ENCODE results near the gene TMEM212. TPM values are rescaled to one million over a fixed set of nuclear protein-coding genes. Genes with fewer than 3 reads are reported as not detected.

TMEM212 gene
- total RNA-seq, 4 donors from 2014 or later = not detected

DNA sequence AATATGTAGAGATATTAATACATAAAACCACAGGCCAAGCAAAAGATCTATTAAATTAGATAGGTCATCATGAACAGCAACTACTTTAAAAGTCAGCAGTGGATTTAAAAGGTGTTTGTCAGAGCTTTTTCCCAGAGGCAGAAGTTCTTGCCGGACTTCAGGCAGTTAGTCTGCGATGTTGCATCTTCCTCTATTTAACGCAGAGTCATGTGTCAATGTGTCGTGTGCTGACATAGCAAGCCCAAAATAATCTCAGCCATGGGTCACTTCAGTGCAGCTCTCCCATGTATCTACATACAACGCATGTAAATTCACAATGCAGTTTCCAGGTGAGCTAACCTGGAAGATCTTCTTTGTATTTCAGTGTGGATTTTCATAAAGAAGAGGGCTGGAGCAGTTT lies 8.0 kb upstream of the TMEM212 start:
- no peak for ATAC-seq
- Histone ChIP-seq H3K36me3 (no peaks in the 10 kb centered on the region), H3K9me3 (no peaks in the 10 kb centered on the region), H3K4me3 (no peak overlapping the region), H3K4me1 (peaks cover 2 to 46% (median 9%) of the 10 kb centered on the region in 3 donors), H3K27me3 (no peaks in the 10 kb centered on the region), H3K27ac (peak overlapping the region in 1 of 4 donors; percentile 24)
- WGBS, 2 donors (ENCODE audit: low coverage in 1 of 2) = 75 to 89% methylated on average over 4 to 5 of the region's 5 CpGs
- no peak for TF ChIP-seq POLR2A (IDR thresholded peaks at IDR 0.05)
- TF ChIP-seq EP300 (IDR thresholded peaks at IDR 0.05) = no peak
- TF ChIP-seq POLR2AphosphoS5 (IDR thresholded peaks at IDR 0.05) = no peak
- TF ChIP-seq, protein P1, sequence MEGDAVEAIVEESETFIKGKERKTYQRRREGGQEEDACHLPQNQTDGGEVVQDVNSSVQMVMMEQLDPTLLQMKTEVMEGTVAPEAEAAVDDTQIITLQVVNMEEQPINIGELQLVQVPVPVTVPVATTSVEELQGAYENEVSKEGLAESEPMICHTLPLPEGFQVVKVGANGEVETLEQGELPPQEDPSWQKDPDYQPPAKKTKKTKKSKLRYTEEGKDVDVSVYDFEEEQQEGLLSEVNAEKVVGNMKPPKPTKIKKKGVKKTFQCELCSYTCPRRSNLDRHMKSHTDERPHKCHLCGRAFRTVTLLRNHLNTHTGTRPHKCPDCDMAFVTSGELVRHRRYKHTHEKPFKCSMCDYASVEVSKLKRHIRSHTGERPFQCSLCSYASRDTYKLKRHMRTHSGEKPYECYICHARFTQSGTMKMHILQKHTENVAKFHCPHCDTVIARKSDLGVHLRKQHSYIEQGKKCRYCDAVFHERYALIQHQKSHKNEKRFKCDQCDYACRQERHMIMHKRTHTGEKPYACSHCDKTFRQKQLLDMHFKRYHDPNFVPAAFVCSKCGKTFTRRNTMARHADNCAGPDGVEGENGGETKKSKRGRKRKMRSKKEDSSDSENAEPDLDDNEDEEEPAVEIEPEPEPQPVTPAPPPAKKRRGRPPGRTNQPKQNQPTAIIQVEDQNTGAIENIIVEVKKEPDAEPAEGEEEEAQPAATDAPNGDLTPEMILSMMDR (IDR thresholded peaks at IDR 0.05) = no peak

DNA sequence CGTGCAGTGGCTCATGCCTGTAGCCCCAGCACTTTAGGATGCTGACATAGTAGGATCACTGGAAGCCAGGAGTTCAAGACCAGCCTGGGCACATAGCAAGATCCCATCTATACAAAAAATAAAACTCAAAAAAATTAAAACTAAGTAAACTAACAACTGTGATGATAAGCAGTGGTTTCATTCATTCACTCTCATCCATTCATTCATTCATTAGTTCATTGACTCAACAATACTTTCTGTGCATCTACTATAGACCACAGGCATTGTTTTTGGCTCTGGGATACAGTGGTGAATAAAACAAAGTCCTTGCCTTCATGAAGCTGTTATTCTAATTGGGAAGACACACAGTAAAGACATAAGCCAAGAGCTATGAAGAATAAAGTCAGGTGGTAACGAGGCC lies 7.5 kb upstream of the TMEM212 start:
- Histone ChIP-seq H3K36me3 (no peaks in the 10 kb centered on the region), H3K4me1 (peaks cover 0 to 41% (median 9%) of the 10 kb centered on the region in 3 donors), H3K27me3 (no peaks in the 10 kb centered on the region), H3K4me3 (no peak overlapping the region), H3K27ac (no peak overlapping the region), H3K9me3 (no peaks in the 10 kb centered on the region)
- ATAC-seq = no peak
- 51 to 92% methylated on average over 2 of the region's 2 CpGs for WGBS, 2 donors (ENCODE audit: low coverage in 1 of 2)
- no peak for TF ChIP-seq POLR2A (IDR thresholded peaks at IDR 0.05)
- TF ChIP-seq, protein P1 (IDR thresholded peaks at IDR 0.05) = no peak
- TF ChIP-seq EP300 (IDR thresholded peaks at IDR 0.05) = no peak
- TF ChIP-seq POLR2AphosphoS5 (IDR thresholded peaks at IDR 0.05) = no peak

DNA sequence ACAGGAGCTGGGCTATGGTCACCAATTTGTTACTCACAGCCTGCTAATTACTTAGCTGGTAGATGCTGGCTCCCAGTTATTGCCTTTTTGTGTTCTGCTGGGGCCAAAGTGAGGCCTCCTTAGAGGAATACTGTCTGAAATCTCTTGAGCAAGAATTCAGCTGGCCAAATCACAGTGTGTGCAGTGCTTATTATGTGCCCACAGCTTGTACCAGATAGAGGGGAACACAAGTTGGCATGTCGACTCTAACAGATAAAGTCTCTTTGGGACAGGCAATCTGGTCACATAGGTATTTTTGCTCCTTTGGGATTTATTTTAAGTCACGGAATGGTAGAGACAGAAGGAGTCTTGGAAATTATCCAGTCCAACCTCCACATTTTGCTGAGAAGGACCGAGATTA lies 6.3 kb upstream of the TMEM212 start:
- Histone ChIP-seq H3K4me1 (peaks cover 0 to 52% (median 9%) of the 10 kb centered on the region in 3 donors), H3K27ac (no peak overlapping the region), H3K27me3 (no peaks in the 10 kb centered on the region), H3K9me3 (no peaks in the 10 kb centered on the region), H3K4me3 (no peak overlapping the region), H3K36me3 (no peaks in the 10 kb centered on the region)
- 92 to 100% methylated on average over 2 to 3 of the region's 3 CpGs for WGBS, 2 donors (ENCODE audit: low coverage in 1 of 2)
- TF ChIP-seq, protein P1 (IDR thresholded peaks at IDR 0.05) = no peak
- no peak for ATAC-seq

DNA sequence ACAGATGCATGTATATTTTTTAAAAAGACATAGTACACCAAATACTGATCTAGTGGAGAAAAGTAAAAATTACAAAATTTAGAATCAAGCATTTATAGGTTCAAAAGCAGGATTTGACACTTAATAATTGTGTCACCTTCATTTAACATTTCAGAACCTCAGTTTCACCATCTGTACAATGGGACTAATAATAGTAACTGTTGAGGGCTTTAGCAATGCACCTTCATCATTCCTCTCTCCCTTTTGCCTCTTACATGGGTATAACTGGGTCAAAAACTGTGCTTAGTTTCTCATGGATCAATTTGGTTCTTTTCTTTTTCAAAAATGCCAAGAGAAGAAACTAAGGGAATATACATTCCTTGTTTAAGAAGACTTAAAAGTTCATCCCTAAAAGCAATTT lies 5.5 kb upstream of the TMEM212 start:
- Histone ChIP-seq H3K9me3 (no peaks in the 10 kb centered on the region), H3K4me1 (peaks cover 0 to 54% (median 9%) of the 10 kb centered on the region in 3 donors), H3K4me3 (peak overlapping the region in 1 of 2 donors; percentile 24), H3K27me3 (no peaks in the 10 kb centered on the region), H3K27ac (peak overlapping the region; percentile 53 to 64 (median 56)), H3K36me3 (no peaks in the 10 kb centered on the region)
- TF ChIP-seq, protein P1 (IDR thresholded peaks at IDR 0.05) = no peak
- no peak for TF ChIP-seq EP300 (IDR thresholded peaks at IDR 0.05)
- TF ChIP-seq POLR2A (IDR thresholded peaks at IDR 0.05) = no peak
- no peak for TF ChIP-seq POLR2AphosphoS5 (IDR thresholded peaks at IDR 0.05)
- ATAC-seq = no peak

DNA sequence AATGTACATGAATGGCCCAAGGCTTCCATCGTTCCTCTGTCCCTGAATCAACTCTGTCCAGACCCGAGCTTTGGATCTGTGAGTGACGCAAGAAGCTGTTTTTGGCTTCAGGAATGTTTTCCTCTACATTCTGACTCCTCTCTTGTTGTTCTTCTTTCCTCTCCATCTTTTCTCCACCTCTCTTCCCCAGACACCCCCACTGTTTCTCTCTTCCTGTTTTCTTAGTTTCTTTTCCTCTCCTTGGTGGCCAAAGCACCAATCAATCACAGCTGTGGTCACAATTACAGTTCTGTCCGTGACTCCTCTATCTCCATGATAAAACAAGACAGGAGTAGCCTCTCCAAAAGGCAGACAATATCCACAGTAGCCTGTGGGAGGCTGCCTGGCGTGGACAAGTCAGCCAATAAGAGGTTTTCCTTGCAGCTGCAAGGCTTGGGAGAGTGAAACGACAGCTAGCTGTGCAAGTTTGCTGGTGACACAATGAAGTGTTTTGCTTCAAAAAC lies 4.9 kb upstream of the TMEM212 start:
- TF ChIP-seq POLR2AphosphoS5 (IDR thresholded peaks at IDR 0.05) = peak; percentile 17
- TF ChIP-seq, protein P1 (IDR thresholded peaks at IDR 0.05) = peak in 2 of 4 experiments; percentile 12 to 18
- TF ChIP-seq POLR2A (IDR thresholded peaks at IDR 0.05) = no peak
- Histone ChIP-seq H3K36me3 (no peaks in the 10 kb centered on the region), H3K9me3 (no peaks in the 10 kb centered on the region), H3K27ac (peak overlapping the region; percentile 53 to 64 (median 56)), H3K4me1 (peaks cover 1 to 54% (median 12%) of the 10 kb centered on the region in 3 donors), H3K27me3 (no peaks in the 10 kb centered on the region), H3K4me3 (peak overlapping the region; percentile 24 to 25)
- WGBS, 2 donors (ENCODE audit: low coverage in 1 of 2) = 11 to 14% methylated on average over 2 to 6 of the region's 6 CpGs
- peak; percentile 88 for ATAC-seq
